Mammary epithelial cell (primary cell): ENCODE data around the gene FARP1.

Source experiments
- CTCF ChIP-seq, 2 donors: IDR thresholded peaks in 1 of 2; conservative IDR thresholded peaks in 1 of 2; 2 replicates each; pipeline ENCODE4 v1.5.1; 2011 to 2012; ENCODE audit warnings: inconsistent platforms in 2 of 2, low read length in 2 of 2, mild to moderate bottlenecking in 2 of 2, control low read depth in 1 of 2, low read depth in 1 of 2; ENCODE audit not compliant: insufficient read depth in 1 of 2; ENCODE audit errors: extremely low read depth in 1 of 2
- EZH2 ChIP-seq: IDR thresholded peaks from 2 replicates; pipeline ENCODE4 v1.6.1; 2012; ENCODE audit warnings: low read length, inconsistent platforms, borderline replicate concordance

DNA sequence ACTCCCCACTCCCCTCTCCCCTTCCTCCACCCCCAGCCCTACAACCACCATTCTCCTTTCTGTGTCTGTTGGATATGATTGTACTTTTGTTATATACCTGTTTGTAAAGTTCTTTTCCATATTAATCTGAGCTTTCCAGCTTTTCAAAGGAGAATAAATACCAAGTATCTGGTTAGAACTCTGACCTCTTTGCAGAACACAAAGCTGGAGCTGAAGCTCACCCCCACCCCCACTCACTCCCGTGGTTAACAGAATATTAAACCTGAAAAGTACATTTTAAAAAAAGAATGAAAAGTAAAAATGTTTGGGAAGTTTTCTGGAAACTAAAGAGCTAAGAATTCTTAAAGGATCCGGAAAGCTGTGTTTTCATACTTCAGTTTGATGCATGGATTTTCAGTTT, 189.3 kb downstream of the FARP1 start:
- TF ChIP-seq CTCF (conservative IDR thresholded peaks at IDR 0.05 in 1 of 2, IDR thresholded peaks at IDR 0.05 in 1 of 2; ENCODE audit: extremely low read depth in 1 of 2, insufficient read depth in 1 of 2, low read depth in 1 of 2, low read length in 2 of 2) (no peak), EZH2 (no peak)
